Endodermal cell (in vitro differentiated cells): ENCODE measurements around the gene MYO5A. TPM values are rescaled to one million over a fixed set of nuclear protein-coding genes. Genes with fewer than 3 reads are reported as not detected.

Source experiments
- DNase-seq: peaks from one replicate; pipeline ENCODE4 v3.0.0-alpha.2; 2017
- H3K27ac ChIP-seq: 2 replicates; pipeline ENCODE4 v1.5.1; 2013; ENCODE audit warnings: mild to moderate bottlenecking, low read depth, low read length, moderate library complexity
- H3K27me3 ChIP-seq: 2 replicates; pipeline ENCODE4 v1.6.1; 2013; ENCODE audit warnings: mild to moderate bottlenecking, low read length, moderate library complexity; ENCODE audit not compliant: insufficient read depth, control insufficient read depth, poor library complexity, severe bottlenecking
- H3K36me3 ChIP-seq: 2 replicates; pipeline ENCODE4 v1.7.0; 2013; ENCODE audit warnings: mild to moderate bottlenecking, low read length, moderate library complexity; ENCODE audit not compliant: control insufficient read depth, insufficient read depth
- H3K4me1 ChIP-seq: one replicate; pipeline ENCODE4 v1.7.0; 2013; ENCODE audit warnings: low read length; ENCODE audit not compliant: control insufficient read depth, insufficient read depth
- H3K4me3 ChIP-seq: 2 replicates; pipeline ENCODE4 v1.5.1; 2013; ENCODE audit warnings: mild to moderate bottlenecking, low read length, moderate library complexity
- H3K9ac ChIP-seq: 2 replicates; pipeline ENCODE4 v1.6.1; 2013; ENCODE audit warnings: mild to moderate bottlenecking, low read length, moderate library complexity; ENCODE audit not compliant: poor library complexity, severe bottlenecking; ENCODE audit errors: extremely low read depth
- H3K9me3 ChIP-seq: 2 replicates; pipeline ENCODE4 v1.6.1; 2013; ENCODE audit warnings: mild to moderate bottlenecking, low read length, moderate library complexity; ENCODE audit not compliant: control insufficient read depth
- H3K27ac Mint-ChIP-seq: 2 replicates; pipeline ENCODE4 v1.8.0; 2020; ENCODE audit warnings: mixed read lengths
- H3K27me3 Mint-ChIP-seq: 2 replicates; pipeline ENCODE4 v1.8.0; 2021; ENCODE audit warnings: mild to moderate bottlenecking, mixed read lengths; ENCODE audit not compliant: insufficient read depth
- H3K36me3 Mint-ChIP-seq: 2 replicates; pipeline ENCODE4 v1.8.0; 2020; ENCODE audit warnings: low read depth, mixed read lengths
- H3K4me1 Mint-ChIP-seq: 2 replicates; pipeline ENCODE4 v1.8.0; 2020; ENCODE audit warnings: mixed read lengths
- H3K4me3 Mint-ChIP-seq: 2 replicates; pipeline ENCODE4 v1.8.0; 2020; ENCODE audit warnings: mild to moderate bottlenecking, moderate library complexity, mixed read lengths
- H3K9me3 Mint-ChIP-seq: 2 replicates; pipeline ENCODE4 v1.8.0; 2020; ENCODE audit warnings: mild to moderate bottlenecking, mixed read lengths
- CTCF ChIP-seq: fragments of 200-600 bp; sonication (generic); conservative IDR thresholded peaks from 2 replicates; pipeline ENCODE4 v1.5.0; 2021; ENCODE audit warnings: antibody characterized with exemption, mild to moderate bottlenecking
- WGBS, 2 experiments: methylation state at CpG; one replicate each; pipeline versions ENCODE4 v1.1.5 to v1.1.7; 2013; ENCODE audit warnings: missing lambda C conversion rate in 2 of 2, mixed read lengths in 1 of 2; ENCODE audit not compliant: insufficient coverage in 1 of 2, insufficient read length in 1 of 2; 5-methylcytosine and 5-hydroxymethylcytosine counted together
- total RNA-seq, 2 donors: library from RNA; stranded (reverse); fragmentation: NEBNext Ultra II Directional in 1 of 2; extraction: Animal tissue kit (Norgen Biotek cat#: 25700) in 1 of 2; gene quantifications; 2 replicates in 1 of 2; 3 replicates in 1 of 2; pipeline ENCODE4 v1.2.1, GENCODE V29; 2021

The MYO5A gene
- total RNA-seq, 2 donors from 2014 or later = 10.0 to 13.1 TPM

- Mint-ChIP-seq H3K4me1 (peaks cover 8% of the 10 kb centered on the region), H3K27ac (no peak overlapping the region), H3K27me3 (no peaks in the 10 kb centered on the region), H3K4me3 (no peak overlapping the region), H3K9me3 (no peaks in the 10 kb centered on the region), H3K36me3 (peaks cover 7% of the 10 kb centered on the region)
- Histone ChIP-seq H3K9ac (no peak overlapping the region), H3K9me3 (peaks cover 9% of the 10 kb centered on the region), H3K36me3 (no peaks in the 10 kb centered on the region), H3K27me3 (no peaks in the 10 kb centered on the region), H3K4me1 (no peaks in the 10 kb centered on the region), H3K4me3 (no peak overlapping the region), H3K27ac (no peak overlapping the region)
- DNase-seq = no peak
- no peak for TF ChIP-seq CTCF
Observed at GRCh38 chr15:52422001-52422400, 106.7 kb downstream of the MYO5A start.

- Mint-ChIP-seq H3K36me3 (peaks cover 7% of the 10 kb centered on the region), H3K4me3 (no peak overlapping the region), H3K4me1 (peaks cover 10% of the 10 kb centered on the region), H3K27ac (no peak overlapping the region), H3K27me3 (no peaks in the 10 kb centered on the region), H3K9me3 (no peaks in the 10 kb centered on the region)
- Histone ChIP-seq H3K27me3 (no peaks in the 10 kb centered on the region), H3K4me3 (no peak overlapping the region), H3K9me3 (peaks cover 9% of the 10 kb centered on the region), H3K36me3 (no peaks in the 10 kb centered on the region), H3K4me1 (no peaks in the 10 kb centered on the region), H3K9ac (no peak overlapping the region), H3K27ac (no peak overlapping the region)
- no peak for TF ChIP-seq CTCF
- WGBS, 2 experiments = 95 to 96% methylated on average over 3 of the region's 3 CpGs
- DNase-seq = no peak
Observed at GRCh38 chr15:52421029-52421428, 107.7 kb downstream of the MYO5A start.

- no peak overlapping the region for H3K9ac ChIP-seq
- H3K27ac ChIP-seq = no peak overlapping the region
- H3K4me3 ChIP-seq = no peak overlapping the region
- no peaks in the 10 kb centered on the region for H3K4me1 ChIP-seq
- H3K9me3 ChIP-seq = peaks cover 9% of the 10 kb centered on the region
- WGBS, 2 experiments = 93 to 100% methylated on average over 1 of the region's 1 CpG
- no peak overlapping the region for H3K4me3 Mint-ChIP-seq
- H3K27me3 ChIP-seq = no peaks in the 10 kb centered on the region
- H3K4me1 Mint-ChIP-seq = peaks cover 23% of the 10 kb centered on the region
- DNase-seq = no peak
- no peaks in the 10 kb centered on the region for H3K27me3 Mint-ChIP-seq
- H3K36me3 Mint-ChIP-seq = no peaks in the 10 kb centered on the region
- no peak for TF ChIP-seq CTCF
- no peak overlapping the region for H3K27ac Mint-ChIP-seq
- H3K36me3 ChIP-seq = no peaks in the 10 kb centered on the region
- H3K9me3 Mint-ChIP-seq = no peaks in the 10 kb centered on the region
Observed at GRCh38 chr15:52419494-52419893, 109.2 kb downstream of the MYO5A start.
